Measurements from ENCODE around the gene PIK3C3. TPM values are rescaled to one million over a fixed set of nuclear protein-coding genes. Genes with fewer than 3 reads are reported as not detected.

The PIK3C3 gene
- total RNA-seq (48.7 and 54.7 TPM in 2 replicates), polyA plus RNA-seq (24.9 and 28.9 TPM in 2 replicates)

DNA sequence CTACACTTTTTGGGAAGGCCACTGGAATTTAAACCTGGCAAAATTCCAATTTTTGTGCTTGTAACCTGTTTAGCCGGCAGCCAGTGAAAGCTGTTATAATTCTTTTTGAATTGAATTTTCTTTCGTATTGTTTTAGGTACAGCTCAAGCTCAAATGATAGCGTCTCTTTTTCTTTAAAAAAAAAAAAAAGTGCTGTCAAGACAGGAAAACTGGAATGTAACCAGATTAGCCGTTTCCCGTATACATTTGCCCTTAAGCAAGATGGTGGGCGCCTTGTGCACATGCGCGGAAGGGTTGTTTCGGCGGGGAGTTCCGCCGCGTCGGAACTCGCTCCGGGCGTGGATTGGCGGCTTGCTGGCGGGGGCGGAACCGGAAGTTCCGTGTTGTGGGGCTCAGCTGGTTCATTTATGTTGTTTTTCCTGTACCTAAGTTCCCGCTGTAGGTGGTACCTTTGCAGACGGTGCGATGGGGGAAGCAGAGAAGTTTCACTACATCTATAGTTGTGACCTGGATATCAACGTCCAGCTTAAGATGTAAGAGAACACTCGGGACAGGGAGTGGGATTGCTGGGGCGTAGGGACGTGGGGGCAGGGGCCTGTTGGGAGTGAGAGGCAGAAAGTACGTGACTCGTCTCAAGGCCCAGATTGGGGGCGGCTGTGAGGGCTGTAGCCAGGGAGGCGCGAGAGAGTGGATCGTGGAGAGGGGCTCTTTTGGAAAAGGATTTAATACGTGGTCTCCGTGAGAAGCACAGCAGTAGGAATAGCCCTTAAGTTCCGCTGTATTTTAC lies at the start of gene PIK3C3:
Gene PIK3C3 (plus strand): TSS at position 408 of the 787 bp plus-strand sequence. CDS start 58 bp downstream, at position 466.
- Histone ChIP-seq H3K9me3 (ENCODE audit: low read depth) (no peaks in the 10 kb centered on the region), H3K4me1 (ENCODE audit: insufficient read depth) (peaks cover 16% of the 10 kb centered on the region), H4K20me1 (ENCODE audit: insufficient read depth, poor library complexity, severe bottlenecking) (peaks cover 10% of the 10 kb centered on the region), H3K4me2 (peak within 1 kb of the TSS; percentile 84), H3K79me2 (peaks cover 47% of the 10 kb centered on the region), H3K9me2 (replicated peaks; ENCODE audit: insufficient read depth) (no peaks in the 10 kb centered on the region), H3K27me3 (no peaks in the 10 kb centered on the region), H3K36me3 (replicated peaks; ENCODE audit: insufficient read depth, low read depth) (no peaks in the 10 kb centered on the region), H3K4me3 (peak within 1 kb of the TSS; percentile 68), H3K27ac (peak within 1 kb of the TSS; percentile 87), H2AFZ (peak within 1 kb of the TSS; percentile 91)
- DNase-seq (ENCODE audit: low spot score) = peak; percentile 98
- 2% methylated on average over 38 of the region's 38 CpGs for WGBS (ENCODE audit: low lambda C conversion rate, missing lambda C conversion rate)
- no peak for TF ChIP-seq EZH2phosphoT487 (IDR thresholded peaks at IDR 0.05; ENCODE audit: low read depth, severe bottlenecking, unreplicated experiment)
- TF ChIP-seq, protein P1, sequence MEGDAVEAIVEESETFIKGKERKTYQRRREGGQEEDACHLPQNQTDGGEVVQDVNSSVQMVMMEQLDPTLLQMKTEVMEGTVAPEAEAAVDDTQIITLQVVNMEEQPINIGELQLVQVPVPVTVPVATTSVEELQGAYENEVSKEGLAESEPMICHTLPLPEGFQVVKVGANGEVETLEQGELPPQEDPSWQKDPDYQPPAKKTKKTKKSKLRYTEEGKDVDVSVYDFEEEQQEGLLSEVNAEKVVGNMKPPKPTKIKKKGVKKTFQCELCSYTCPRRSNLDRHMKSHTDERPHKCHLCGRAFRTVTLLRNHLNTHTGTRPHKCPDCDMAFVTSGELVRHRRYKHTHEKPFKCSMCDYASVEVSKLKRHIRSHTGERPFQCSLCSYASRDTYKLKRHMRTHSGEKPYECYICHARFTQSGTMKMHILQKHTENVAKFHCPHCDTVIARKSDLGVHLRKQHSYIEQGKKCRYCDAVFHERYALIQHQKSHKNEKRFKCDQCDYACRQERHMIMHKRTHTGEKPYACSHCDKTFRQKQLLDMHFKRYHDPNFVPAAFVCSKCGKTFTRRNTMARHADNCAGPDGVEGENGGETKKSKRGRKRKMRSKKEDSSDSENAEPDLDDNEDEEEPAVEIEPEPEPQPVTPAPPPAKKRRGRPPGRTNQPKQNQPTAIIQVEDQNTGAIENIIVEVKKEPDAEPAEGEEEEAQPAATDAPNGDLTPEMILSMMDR (IDR thresholded peaks at IDR 0.05; ENCODE audit: poor library complexity) = no peak
- no peak for TF ChIP-seq EZH2 (IDR thresholded peaks at IDR 0.05; ENCODE audit: borderline replicate concordance)

DNA sequence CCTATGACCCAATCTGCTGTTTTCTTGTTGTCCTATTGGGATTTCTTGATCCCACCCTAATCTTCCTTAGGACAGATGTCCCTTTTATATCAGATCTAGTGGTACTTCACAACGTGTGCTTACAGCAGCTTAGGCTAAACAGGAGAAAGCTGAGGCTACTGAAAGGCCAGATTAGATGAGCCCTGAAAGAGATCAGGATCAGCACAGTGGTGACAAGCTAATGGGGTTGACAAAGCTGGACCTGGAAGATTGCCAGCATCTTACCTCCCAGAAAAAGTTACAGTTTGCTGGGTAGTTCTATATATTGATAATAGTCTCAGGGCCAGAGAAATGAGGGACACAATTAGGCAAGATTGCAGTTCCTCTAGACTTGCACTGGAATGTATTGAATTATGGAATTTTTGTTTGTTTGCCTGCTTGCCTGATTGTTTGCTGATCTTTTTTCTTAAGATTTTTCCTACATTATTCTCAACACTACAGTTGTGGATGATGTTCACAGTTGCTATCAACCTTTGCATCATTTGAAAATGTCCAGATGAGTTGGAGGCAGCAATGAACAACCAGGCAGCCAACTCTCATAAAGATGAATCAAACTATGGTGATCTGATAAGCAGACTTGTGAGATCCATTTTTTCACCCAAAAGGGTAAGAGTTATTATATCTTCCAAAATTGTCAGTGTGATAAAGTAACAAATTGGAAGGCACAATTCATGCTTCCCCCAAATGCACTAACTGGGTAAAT lies 49.1 kb upstream of the PIK3C3 start:
- H2AFZ ChIP-seq = no peak overlapping the region
- H3K4me2 ChIP-seq = no peak overlapping the region
- TF ChIP-seq EZH2 (IDR thresholded peaks at IDR 0.05; ENCODE audit: borderline replicate concordance) (no peak), EZH2phosphoT487 (IDR thresholded peaks at IDR 0.05; ENCODE audit: low read depth, severe bottlenecking, unreplicated experiment) (no peak)
- TF ChIP-seq, protein P1 (IDR thresholded peaks at IDR 0.05; ENCODE audit: poor library complexity) = no peak
- no peak overlapping the region for H3K4me3 ChIP-seq
- no peak for DNase-seq (ENCODE audit: low spot score)
- H3K36me3 ChIP-seq (replicated peaks; ENCODE audit: insufficient read depth, low read depth) = no peaks in the 10 kb centered on the region
- H4K20me1 ChIP-seq (ENCODE audit: insufficient read depth, poor library complexity, severe bottlenecking) = no peaks in the 10 kb centered on the region
- H3K9me2 ChIP-seq (replicated peaks; ENCODE audit: insufficient read depth) = no peaks in the 10 kb centered on the region
- H3K4me1 ChIP-seq (ENCODE audit: insufficient read depth) = no peaks in the 10 kb centered on the region
- H3K9me3 ChIP-seq (ENCODE audit: low read depth) = no peaks in the 10 kb centered on the region
- no peaks in the 10 kb centered on the region for H3K79me2 ChIP-seq
- no peak overlapping the region for H3K27ac ChIP-seq
- no peaks in the 10 kb centered on the region for H3K27me3 ChIP-seq
- 24% methylated on average over 1 of the region's 1 CpG for WGBS (ENCODE audit: low lambda C conversion rate, missing lambda C conversion rate)

DNA sequence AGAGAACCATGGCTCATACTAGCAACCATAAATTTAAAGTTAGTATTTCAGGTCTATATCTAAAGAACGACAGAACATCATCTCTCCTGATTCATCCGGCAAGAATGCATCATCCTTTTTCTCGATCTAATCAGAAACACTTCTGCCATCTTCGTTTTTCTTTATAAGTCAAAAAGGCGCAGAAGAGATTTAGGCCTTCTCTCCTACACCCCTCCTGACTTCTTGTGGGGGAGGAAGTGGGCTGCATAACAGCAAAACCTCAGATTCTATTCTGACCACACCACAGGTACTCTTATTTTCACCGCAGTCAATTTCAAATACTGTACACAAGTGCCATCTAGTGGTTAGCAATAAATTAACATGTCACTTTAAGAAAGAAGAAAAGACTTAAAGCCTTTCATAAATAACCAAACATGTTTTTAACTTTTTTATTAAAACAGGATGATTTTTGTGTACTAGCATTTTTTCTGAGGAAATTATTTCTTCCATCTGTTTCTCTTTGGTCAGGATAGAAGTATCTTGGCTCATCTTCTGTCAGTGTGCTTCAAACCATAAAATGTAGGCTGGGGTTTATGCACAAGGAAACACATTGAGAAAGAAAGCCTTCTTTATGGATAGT lies 48.4 kb upstream of the PIK3C3 start:
- H4K20me1 ChIP-seq (ENCODE audit: insufficient read depth, poor library complexity, severe bottlenecking) = no peaks in the 10 kb centered on the region
- 32% methylated on average over 6 of the region's 6 CpGs for WGBS (ENCODE audit: low lambda C conversion rate, missing lambda C conversion rate)
- no peaks in the 10 kb centered on the region for H3K4me1 ChIP-seq (ENCODE audit: insufficient read depth)
- H3K27me3 ChIP-seq = no peaks in the 10 kb centered on the region
- no peak overlapping the region for H3K27ac ChIP-seq
- peak; percentile 46 for DNase-seq (ENCODE audit: low spot score)
- no peaks in the 10 kb centered on the region for H3K9me3 ChIP-seq (ENCODE audit: low read depth)
- H3K9me2 ChIP-seq (replicated peaks; ENCODE audit: insufficient read depth) = no peaks in the 10 kb centered on the region
- H3K4me3 ChIP-seq = no peak overlapping the region
- H3K36me3 ChIP-seq (replicated peaks; ENCODE audit: insufficient read depth, low read depth) = no peaks in the 10 kb centered on the region
- no peak overlapping the region for H3K4me2 ChIP-seq
- TF ChIP-seq EZH2phosphoT487 (IDR thresholded peaks at IDR 0.05; ENCODE audit: low read depth, severe bottlenecking, unreplicated experiment) = no peak
- TF ChIP-seq, protein P1 (IDR thresholded peaks at IDR 0.05; ENCODE audit: poor library complexity) = peak; percentile 78
- H3K79me2 ChIP-seq = no peaks in the 10 kb centered on the region
- no peak overlapping the region for H2AFZ ChIP-seq
